Measurements from ENCODE around the gene TMEM208.

- TF ChIP-seq POLR2A (IDR thresholded peaks at IDR 0.05), result no peak
- no peak for TF ChIP-seq CTCF (IDR thresholded peaks at IDR 0.05)
Observed at GRCh38 chr16:67223992-67224391, 2.9 kb upstream of the TMEM208 start.
